A204.1 (cell line): ENCODE data around the gene SLC12A5.

Experiments used
- FAIRE-seq: peaks from 2 replicates; lab custom pipeline; 2012; peaks lifted over from hg19 to GRCh38; lab: Jason Lieb, UNC

SLC12A5 gene

DNA sequence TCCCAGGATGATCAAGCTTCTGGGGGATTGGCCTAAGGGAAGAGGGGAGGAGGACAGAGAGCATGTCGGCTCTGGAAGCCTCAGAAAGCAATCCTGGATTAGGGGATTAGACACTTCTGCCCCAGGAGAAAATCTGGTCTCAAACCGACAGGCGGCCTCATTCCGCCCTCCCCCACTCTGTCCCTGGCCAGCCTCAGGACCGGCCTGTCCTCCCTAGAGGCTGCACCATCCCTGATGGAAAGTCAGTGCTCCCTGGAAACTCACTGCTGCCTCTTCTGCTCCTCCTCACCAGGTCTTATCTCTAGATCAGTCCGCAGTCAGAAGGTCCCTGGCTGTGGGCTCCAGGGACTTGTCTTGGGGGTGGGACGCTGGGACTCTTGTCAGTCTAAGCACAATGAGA lies 905 bp upstream of the SLC12A5 start:
- FAIRE-seq: no peak

DNA sequence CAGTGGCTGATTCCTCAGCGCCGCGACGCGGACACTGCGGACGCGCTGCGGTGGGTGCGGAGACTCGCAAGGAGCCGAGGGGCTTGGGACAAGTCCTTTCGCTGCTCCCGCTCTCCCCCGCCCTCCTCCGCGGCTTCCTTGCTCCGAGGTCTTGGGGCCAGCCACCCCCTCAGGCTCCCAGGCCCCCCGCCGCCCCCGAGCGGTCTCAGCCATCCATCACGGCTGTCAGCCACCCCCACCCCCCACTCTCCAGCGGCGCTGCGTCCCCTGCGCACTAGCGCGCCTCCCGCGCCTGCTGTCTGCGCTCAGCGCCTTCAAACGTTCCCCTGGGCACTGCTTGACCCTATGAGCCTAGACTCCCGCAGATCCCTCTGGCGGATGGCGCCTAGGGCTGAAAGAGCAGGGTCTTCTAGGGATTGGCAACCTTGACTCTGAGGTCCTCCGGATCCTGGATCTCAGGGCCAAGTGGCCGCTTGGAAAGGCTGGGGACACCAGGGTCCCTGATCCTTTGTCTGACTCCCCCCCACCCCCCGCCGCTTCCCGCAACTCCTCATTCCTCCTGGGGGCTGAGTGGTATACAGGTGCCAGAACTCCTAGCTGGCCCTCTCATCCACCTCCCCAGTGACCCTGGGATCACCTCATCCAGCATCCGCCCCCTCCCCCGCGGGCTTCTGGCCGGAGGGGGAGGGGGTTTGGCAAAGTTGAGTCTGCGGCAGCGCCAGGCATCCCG lies 1.4 kb downstream of the SLC12A5 start:
- no peak for FAIRE-seq

DNA sequence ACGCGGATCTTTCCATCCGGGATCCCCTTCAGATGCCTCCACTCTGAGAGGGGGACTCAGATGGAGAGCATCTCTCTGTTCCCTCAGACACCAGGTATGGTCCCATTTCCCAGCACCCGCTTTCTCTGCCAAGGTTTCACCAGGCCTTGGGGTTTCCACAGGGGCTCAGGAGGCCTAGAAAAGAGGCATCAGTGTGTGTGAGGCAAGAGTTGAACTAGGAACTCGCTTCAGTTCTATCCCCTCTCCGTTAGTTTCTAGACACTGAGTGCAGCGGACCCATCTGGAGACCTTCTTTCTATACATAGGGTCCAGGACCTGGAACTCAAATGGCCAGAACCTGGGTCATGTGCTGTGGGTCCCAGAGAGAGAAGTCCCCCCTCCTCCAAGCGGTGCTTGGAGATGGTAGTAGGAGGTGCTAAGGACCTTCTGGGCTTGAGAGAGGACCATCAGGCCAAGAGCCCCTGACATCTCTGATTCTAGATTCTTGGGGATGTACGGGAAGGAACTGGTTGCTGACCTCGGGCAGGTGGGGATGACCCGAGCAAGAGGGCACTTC lies 2.1 kb downstream of the SLC12A5 start:
- FAIRE-seq: no peak

DNA sequence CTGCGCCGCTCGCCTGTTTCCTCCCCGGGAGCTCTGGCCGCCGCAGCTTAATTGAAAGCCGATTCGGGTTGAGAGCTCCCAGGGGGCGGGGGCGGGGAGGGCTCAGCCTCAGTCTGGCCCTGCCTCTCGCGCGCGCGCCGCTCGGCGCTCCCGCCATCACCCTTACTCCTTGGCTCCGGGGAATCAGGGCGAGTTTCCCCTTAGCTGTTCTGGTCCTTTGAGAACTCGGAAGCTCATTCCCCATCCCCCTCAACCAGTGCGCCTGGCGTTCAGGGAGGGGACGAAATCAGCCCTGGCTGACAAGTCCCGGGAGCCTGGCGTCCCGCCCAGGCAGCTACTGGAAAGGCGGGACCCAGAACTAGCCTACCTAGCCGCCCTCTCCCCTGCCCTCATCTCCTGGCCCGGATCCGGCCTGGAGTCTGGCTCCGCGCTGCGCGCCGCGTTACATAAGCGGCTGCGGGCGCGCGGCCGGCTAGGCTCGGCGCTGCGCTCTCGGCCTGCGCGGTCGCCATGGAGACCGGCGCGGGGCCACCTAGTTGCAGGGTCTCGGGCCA lies 2.8 kb downstream of the SLC12A5 start:
- FAIRE-seq: no peak

DNA sequence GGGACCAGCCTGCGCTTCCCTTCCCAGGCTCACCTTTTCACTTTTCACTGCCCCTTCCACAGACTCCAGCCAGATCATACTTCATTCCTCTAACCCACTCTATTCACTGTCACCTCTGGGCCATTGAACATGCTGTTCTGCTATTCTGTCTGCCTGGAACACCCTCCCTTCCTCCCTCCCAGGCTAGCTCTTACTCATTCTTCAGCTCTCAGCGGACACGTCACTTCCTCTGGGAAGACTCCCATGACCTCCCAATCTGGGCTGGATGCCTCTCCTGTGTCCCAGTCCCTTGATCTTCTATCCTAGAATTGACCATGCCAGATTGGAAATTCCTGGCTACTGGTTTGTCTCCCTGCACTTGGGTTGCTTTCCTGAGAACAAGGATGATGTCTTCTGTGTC lies 5.0 kb downstream of the SLC12A5 start:
- no peak for FAIRE-seq

DNA sequence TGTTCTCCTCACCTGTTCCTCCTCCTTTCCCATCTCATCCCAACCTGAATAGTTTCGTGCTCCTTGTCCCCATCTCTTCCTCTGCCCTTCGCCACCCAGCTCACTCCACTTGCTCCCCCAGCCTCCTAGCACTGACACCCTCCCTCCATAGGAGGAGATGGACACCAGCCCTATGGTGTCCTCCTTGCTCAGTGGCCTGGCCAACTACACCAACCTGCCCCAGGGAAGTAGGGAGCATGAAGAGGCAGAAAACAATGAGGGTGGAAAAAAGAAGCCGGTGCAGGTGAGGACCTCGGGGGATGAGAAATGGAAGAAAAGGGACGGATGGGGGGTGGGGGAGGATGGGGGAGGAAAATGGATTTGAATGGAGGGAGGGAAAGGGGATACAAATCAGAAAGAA lies 6.2 kb downstream of the SLC12A5 start:
- FAIRE-seq: no peak

DNA sequence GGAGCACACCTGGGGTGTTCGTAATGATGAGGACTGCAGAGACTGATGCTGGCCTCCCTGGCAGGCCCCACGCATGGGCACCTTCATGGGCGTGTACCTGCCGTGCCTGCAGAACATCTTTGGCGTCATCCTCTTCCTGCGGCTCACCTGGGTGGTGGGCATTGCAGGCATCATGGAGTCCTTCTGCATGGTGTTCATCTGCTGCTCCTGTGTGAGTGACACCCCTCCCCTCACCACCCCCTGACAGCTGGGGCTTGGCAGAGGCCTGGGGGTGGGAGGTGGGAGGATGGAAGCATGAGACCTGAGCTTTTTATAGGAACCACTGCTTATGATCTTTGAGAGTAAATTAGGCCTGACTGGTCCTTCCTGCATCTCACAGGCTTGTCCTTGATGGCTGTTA lies 6.7 kb downstream of the SLC12A5 start:
- FAIRE-seq: no peak

DNA sequence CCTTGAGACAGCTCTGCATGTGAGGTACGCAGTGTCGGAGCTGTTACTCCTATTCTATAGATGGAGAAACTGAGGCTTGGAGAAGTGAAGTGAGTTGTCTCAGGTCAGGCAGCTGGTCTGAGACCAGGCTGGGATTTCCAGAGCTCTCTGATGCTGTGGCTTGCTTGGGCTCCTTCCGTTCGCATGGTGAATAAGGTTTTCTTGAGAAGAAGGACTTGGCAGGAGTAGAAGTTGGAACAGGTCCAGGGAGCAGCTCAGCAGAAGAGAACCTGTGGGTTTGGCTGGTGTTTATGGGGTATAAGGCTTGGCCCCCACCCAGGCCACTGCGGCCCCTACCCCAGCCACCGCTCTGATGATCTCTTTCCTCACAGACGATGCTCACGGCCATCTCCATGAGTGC lies 7.4 kb downstream of the SLC12A5 start:
- no peak for FAIRE-seq

DNA sequence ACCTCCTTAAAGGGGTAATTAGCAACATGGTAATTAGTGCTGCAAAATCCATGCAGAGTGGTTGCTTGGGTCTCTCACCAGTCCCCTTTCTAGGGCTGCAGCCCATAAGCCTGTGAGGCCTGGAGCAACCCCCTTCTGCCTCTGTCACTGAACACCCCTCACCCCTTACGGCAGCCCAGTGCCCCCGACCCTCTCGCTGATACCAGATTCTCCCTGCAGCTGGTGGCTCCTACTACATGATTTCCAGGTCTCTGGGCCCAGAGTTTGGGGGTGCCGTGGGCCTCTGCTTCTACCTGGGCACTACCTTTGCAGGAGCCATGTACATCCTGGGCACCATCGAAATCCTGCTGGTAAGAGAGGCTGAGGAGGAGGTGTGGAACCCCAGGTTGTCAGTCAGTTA lies 8.0 kb downstream of the SLC12A5 start:
- no peak for FAIRE-seq

DNA sequence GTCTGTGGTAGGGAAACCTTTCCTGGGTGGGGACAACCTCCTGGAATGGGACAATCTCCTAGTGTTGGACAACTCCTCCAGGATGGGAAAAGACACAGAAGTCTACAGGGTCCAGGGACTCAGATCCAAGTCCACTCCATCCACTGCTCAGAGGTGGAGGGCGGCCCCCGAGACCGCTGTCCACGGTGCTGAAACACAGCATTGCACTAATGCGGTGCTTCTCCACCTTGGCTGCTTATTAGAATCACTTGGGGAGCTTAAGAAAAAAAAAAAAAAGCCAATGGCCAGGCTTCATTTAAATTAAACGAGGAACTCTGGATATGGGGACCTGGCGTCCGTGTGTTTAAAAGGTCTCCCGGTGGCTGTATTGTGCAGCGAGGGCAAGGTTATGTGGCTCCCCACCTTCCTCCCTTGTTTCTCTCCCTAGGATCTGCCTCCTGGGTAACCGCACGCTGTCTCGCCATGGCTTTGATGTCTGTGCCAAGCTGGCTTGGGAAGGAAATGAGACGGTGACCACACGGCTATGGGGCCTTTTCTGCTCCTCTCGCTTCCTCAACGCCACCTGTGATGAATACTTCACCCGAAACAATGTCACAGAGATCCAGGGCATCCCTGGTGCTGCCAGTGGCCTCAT lies 12.0 kb downstream of the SLC12A5 start:
- FAIRE-seq: no peak

DNA sequence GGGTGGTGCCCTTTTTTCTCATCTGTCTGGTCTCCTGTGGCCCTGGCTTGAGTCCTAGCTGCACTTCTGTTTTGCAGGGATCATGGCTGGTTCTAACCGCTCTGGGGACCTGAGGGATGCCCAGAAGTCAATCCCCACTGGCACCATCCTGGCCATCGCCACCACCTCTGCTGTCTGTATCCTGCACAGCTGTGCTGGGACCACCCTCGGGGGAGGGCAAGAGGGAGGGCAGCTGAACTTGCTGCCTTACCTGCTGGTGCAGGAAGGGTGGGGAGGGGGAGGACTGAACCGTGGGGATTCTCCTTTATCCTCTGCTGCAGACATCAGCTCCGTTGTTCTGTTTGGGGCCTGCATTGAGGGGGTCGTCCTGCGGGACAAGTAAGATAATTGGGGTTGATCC lies 14.5 kb downstream of the SLC12A5 start:
- no peak for FAIRE-seq

DNA sequence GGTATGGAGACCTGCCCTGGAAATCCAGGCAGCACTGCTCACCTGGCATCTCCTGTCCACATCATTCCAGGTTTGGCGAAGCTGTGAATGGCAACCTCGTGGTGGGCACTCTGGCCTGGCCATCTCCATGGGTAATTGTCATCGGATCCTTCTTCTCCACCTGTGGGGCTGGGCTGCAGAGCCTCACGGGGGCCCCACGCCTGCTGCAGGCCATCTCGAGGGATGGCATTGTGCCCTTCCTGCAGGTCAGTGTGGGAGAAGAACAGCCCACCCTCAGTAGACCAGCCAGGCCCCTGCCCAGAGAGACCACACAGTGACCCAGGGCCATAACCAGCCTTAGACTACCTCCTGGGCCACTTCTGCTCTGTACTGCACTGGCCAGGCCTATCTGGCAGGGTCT lies 15.9 kb downstream of the SLC12A5 start:
- FAIRE-seq: no peak

DNA sequence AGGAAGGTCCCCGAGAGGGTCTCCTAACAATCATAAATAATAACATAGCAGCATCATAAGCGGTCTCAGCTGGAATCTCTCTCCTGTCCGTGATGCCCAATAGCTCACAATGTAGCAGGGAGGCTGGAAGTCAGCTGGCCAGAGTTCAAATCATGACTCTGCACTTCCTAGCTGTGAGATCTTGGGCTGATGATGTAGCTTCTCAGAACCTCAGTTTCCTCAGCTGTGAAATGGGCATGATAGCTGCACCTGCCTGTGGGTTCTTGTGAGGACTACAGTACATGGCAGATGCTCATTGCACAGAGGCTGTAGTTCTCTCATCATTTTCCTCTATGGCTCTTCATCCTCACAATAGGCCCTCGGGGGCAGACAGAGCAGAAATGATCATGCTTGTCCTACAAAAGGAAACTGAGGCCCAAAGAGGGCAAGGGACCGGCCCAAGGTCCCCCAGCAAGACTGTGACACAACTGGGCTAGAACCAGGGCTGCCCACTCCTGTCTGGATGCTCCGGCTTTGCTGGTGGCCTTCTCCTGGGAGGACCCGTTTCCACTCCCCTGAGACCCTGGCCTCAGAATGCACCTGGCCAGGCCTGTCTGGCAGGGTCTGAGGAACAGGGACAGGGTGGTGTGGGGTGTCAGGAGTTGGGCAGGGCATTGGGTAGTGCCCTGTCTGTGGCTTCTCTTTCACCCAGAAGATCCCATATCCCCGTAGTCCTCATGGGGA lies 17.7 kb downstream of the SLC12A5 start:
- no peak for FAIRE-seq

DNA sequence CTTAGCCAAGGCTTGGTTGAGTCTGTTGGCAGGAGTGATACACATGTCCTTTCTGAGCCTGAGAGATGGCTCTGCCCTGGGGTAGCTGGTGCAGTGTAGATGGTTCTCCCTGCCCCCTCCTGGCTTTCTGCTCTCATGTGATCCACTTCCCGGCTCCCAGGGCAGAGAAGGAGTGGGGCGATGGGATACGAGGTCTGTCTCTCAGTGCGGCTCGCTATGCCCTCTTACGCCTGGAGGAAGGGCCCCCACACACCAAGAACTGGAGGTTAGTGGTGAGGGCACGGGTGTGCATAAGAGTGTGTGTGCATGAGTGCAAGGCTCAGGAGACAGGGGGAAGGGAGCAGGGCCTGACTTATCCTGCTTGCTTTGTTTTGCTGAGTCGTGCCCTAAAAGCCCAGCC lies 18.8 kb downstream of the SLC12A5 start:
- FAIRE-seq: no peak

DNA sequence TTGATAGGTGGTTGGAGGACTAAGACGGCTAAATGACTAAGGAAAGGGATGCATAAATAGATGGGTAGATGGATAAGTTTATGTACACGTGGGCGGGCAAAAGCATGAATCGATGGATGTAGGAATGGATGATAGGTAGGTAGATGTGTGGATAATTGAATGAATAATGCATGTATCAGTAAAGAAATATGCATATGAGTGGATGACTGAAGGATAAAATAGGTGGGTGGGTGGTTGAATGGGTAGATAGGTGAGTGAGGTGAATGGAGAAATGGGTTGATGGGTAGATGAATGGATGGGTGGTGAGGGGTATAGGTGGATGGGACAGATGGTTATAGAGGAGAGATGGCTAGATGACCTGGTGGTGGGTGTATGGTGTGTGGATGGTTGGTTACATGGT lies 20.2 kb downstream of the SLC12A5 start:
- FAIRE-seq: no peak

DNA sequence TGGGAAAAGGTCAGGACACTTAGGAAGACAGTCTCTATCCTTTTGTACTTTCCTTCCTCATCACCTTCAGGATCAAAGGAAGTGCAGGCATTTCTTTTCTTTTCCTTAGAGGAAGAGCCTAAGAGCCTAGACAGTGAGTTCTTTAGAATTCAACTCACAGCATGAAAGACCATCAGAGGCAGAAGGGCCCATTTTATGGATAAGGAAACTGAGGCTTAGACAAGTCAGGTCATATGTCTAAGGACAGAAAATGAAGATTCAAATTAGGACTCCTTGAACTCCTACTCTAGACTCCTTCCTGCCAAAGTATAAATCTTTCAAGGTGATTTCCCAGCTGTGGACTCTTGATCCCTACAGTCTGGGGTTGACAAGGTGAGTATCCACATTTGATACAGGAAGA lies 20.8 kb downstream of the SLC12A5 start:
- FAIRE-seq: no peak

DNA sequence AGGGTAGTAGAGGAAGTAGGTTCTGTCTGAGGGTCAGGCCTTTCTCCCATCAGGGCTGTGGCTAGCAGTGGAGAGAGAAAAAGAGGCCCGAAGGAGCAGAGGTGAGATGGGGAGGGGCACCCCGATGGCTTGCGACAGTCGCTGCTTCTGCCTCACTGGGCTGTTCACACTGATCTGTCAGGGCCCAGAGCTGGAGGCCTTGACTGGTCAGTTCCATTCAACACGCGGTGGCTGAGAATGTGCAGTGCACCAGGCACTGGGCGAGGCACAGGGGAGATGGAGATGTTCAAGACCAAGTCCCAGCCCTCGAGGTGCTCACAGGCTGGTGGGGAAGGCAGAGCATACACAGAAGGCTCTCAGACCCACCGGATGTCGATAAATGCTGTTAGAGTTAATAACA lies 21.4 kb downstream of the SLC12A5 start:
- FAIRE-seq: no peak

DNA sequence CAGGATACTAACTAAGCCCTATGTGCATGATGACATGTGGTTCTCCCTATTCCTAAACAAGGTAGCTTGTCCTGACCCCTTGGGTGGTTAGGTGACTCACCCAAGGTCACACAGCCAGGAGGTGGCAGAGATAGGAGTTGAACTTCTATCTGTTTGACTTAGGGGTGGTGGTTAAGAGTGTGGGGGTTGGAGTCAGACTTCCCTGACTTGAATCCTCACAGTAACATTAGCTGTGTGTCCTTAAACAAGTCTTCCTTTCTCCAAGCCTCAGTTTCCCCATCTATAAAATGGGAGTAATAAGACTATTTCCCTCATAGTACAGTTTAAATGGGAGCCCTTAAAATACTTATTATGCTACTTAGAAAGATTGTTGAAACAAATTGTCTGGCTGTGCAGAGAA lies 21.9 kb downstream of the SLC12A5 start:
- no peak for FAIRE-seq

DNA sequence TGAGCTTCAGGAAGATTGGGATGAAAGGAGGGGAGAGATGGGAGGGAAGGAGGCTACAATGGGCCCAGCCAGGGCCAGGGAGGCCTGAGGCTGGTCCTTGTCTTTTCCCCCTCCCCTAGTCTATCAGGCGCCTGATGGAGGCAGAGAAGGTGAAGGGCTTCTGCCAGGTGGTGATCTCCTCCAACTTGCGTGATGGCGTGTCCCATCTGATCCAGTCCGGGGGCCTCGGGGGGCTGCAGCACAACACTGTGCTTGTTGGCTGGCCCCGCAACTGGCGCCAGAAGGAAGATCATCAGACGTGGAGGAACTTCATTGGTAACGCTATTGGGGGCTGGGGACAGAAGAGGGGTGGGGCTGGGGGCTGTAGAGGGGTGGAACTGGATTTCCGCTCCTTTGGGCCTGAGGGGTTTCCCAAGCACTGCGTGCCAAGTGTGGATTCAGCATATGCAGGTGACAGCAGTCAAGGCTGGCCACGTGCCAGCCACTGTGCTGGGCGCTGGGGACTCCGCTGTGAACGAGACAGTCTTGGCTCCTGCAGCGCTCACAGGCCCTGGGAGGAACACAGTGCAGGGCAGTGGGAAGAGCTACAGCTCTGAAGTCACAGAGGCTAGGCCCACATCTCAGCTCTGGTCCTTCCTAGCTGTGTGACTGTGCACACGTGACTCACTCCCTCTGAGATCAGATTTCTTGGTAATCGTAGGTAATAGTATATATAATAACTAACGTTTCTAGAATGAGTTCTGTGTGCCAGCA lies 22.7 kb downstream of the SLC12A5 start:
- FAIRE-seq: no peak

DNA sequence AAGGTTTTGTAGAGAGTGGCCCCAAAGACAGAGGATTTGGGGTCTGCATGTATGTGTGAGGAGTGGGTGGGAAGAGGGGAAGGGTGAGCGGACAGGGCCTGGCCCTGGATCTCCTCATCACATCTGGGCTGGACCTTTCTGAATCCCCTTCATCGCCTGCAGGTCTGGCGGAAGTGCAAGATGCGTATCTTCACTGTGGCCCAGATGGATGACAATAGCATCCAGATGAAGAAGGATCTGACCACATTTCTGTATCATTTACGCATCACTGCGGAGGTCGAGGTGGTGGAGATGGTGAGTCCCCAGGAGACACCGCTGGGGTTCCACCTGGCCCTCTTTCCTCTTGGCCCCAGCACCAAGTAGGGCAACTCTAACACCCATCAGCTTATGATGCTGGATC lies 24.4 kb downstream of the SLC12A5 start:
- FAIRE-seq: no peak

DNA sequence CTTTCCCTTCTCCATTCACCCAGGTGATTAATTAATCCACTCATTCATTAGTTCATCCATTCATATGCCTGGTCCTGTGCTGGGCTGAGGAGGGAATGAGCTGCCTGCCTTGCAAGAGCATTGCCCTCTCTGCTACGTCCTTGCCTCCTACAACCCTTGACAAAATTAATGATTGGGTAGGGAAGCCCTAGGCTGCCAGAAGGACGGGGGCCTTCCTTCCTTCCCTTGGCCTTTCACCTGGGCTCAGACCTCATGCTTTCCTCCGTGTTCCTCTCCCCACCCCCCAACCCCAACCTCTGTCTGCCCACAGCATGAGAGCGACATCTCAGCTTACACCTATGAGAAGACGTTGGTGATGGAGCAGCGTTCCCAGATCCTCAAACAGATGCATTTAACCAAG lies 25.6 kb downstream of the SLC12A5 start:
- FAIRE-seq: no peak

DNA sequence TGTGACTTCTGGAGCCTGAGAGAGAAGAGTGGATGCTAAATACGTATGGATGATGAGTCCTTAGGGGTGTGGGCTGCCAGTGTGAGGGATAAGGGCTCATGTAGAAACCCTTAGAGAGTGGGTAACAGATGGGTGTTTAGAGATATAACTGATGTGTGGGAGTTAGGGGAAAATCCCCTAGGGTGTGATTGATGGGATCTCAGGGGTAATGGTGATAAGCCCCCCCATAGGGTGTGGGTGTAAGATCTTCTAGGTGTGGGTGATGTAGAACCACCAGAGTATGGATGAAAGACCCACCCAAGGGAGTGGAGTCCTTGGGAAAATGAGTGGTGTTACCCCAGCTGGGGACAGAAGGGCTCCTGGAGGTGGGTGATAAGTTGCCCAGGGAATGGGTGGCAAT lies 26.3 kb downstream of the SLC12A5 start:
- FAIRE-seq: no peak
